Hepatocyte (in vitro differentiated cells): ENCODE data around the gene JAK1.

Source experiments
- EZH2 ChIP-seq: fragments of 200-600 bp; sonication (generic); IDR thresholded peaks from 2 replicates; pipeline ENCODE4 v1.6.1; 2016; ENCODE audit warnings: antibody characterized with exemption, mild to moderate bottlenecking, borderline replicate concordance
- EZH2phosphoT487 ChIP-seq: fragments of 200-600 bp; sonication (generic); IDR thresholded peaks from one replicate; pipeline ENCODE4 v1.6.1; 2018; ENCODE audit warnings: antibody characterized with exemption, mild to moderate bottlenecking, low read depth, moderate library complexity; ENCODE audit not compliant: unreplicated experiment, severe bottlenecking
- TF ChIP-seq, protein P1 (sequence below): fragments of 200-600 bp; sonication (generic); IDR thresholded peaks from 2 replicates; pipeline ENCODE4 v1.5.1; 2016; ENCODE audit warnings: antibody characterized with exemption, mild to moderate bottlenecking; ENCODE audit not compliant: poor library complexity

- TF ChIP-seq, protein P1, sequence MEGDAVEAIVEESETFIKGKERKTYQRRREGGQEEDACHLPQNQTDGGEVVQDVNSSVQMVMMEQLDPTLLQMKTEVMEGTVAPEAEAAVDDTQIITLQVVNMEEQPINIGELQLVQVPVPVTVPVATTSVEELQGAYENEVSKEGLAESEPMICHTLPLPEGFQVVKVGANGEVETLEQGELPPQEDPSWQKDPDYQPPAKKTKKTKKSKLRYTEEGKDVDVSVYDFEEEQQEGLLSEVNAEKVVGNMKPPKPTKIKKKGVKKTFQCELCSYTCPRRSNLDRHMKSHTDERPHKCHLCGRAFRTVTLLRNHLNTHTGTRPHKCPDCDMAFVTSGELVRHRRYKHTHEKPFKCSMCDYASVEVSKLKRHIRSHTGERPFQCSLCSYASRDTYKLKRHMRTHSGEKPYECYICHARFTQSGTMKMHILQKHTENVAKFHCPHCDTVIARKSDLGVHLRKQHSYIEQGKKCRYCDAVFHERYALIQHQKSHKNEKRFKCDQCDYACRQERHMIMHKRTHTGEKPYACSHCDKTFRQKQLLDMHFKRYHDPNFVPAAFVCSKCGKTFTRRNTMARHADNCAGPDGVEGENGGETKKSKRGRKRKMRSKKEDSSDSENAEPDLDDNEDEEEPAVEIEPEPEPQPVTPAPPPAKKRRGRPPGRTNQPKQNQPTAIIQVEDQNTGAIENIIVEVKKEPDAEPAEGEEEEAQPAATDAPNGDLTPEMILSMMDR: no peak
- no peak for TF ChIP-seq EZH2
- no peak for TF ChIP-seq EZH2phosphoT487
Measured at GRCh38 chr1:64857347-64857746, 109.0 kb downstream of the JAK1 start.
